ENCODE data around the gene P2RX6.

GRCh38 chr22:20980523-20980922, 34.4 kb upstream of the P2RX6 start:
- TF ChIP-seq CTCF (IDR thresholded peaks at IDR 0.05): no peak
- no peak for TF ChIP-seq POLR2AphosphoS5 (IDR thresholded peaks at IDR 0.05)
